HepG2 (cell line): ENCODE results near the gene ARPC1B. TPM values are rescaled to one million over a fixed set of nuclear protein-coding genes. Genes with fewer than 3 reads are reported as not detected.
A peak's percentile ranks its signal among the peaks of the same experiment; 100 is the strongest.

Experiments used
- CC2D1A ChIP-seq: sonication (generic); formaldehyde crosslinking; IDR thresholded peaks from 2 replicates; pipeline ENCODE4 v1.8.1; 2023; ENCODE audit warnings: mild to moderate bottlenecking, missing genetic modification reagents
- KDM6A ChIP-seq: IDR thresholded peaks from 2 replicates; pipeline ENCODE4 v1.6.1; 2016; ENCODE audit warnings: low read depth
- MED8 ChIP-seq: sonication (generic); formaldehyde crosslinking; IDR thresholded peaks from 2 replicates; pipeline ENCODE4 v1.8.1; 2023; ENCODE audit warnings: mild to moderate bottlenecking, missing genetic modification reagents; ENCODE audit not compliant: insufficient replicate concordance
- MEIS2 ChIP-seq: sonication (generic); formaldehyde crosslinking; IDR thresholded peaks from 2 replicates; pipeline ENCODE4 v1.9.0; 2021; ENCODE audit warnings: mild to moderate bottlenecking, missing genetic modification reagents
- NCOA5 ChIP-seq: sonication (generic); formaldehyde crosslinking; IDR thresholded peaks from 2 replicates; pipeline ENCODE4 v1.4.0; 2020; ENCODE audit warnings: missing genetic modification reagents
- NFRKB ChIP-seq: fragments of 450-650 bp; IDR thresholded peaks from 2 replicates; pipeline ENCODE4 v1.6.1; 2017
- SATB2 ChIP-seq: sonication (generic); formaldehyde crosslinking; IDR thresholded peaks from 2 replicates; pipeline ENCODE4 v1.5.0; 2020; ENCODE audit warnings: missing genetic modification reagents
- ZNF33A ChIP-seq: sonication (generic); formaldehyde crosslinking; IDR thresholded peaks from 2 replicates; pipeline ENCODE4 v1.5.1; 2020; ENCODE audit warnings: missing genetic modification reagents, mild to moderate bottlenecking, moderate library complexity, borderline replicate concordance
- polyA plus RNA-seq, 8 experiments: library from polyadenylated mRNA; depleted of rRNA in 3 of 8; stranded (reverse) in 7 of 8; unstranded in 1 of 8; fragments of >200 nt; fragmentation: Illumina TruSeq in 4 of 8; extraction: Trizol in 4 of 8; gene quantifications; 2 replicates each; pipeline versions ENCODE4 v1.2.1 to v1.2.3, GENCODE V29; 2011 to 2016; ENCODE audit warnings: low read depth in 4 of 8, missing spikeins in 1 of 8, mixed read lengths in 1 of 8; ENCODE audit not compliant: insufficient read depth in 1 of 8
- total RNA-seq, 5 experiments: library from RNA; depleted of rRNA; stranded (reverse); fragments of >200 nt; fragmentation: Illumina TruSeq; extraction: Trizol; gene quantifications; 2 replicates each; pipeline ENCODE4 v1.2.3, GENCODE V29; 2016; ENCODE audit warnings: low read depth in 1 of 5
- TF ChIP-seq, protein P1 (sequence below): IDR thresholded peaks from 2 replicates; pipeline ENCODE4 v1.6.1; 2016; ENCODE audit warnings: missing compliant biosample characterization, missing genetic modification reagents, borderline replicate concordance
- TF ChIP-seq, protein P2 (sequence below): sonication (generic); formaldehyde crosslinking; IDR thresholded peaks from 2 replicates; pipeline ENCODE4 v1.8.0; 2022; ENCODE audit warnings: mild to moderate bottlenecking, missing genetic modification reagents
- TF ChIP-seq, protein P3 (sequence below): sonication (generic); formaldehyde crosslinking; IDR thresholded peaks from 2 replicates; pipeline ENCODE4 v1.5.0; 2020; ENCODE audit warnings: mild to moderate bottlenecking, missing genetic modification reagents
- TF ChIP-seq, protein P4 (sequence below): sonication (generic); formaldehyde crosslinking; conservative IDR thresholded peaks from 2 replicates; pipeline ENCODE4 v1.4.0; 2020; ENCODE audit warnings: missing genetic modification reagents
- TF ChIP-seq, protein P5 (sequence below): sonication (generic); formaldehyde crosslinking; IDR thresholded peaks from 2 replicates; pipeline ENCODE4 v1.5.0; 2020; ENCODE audit warnings: missing genetic modification reagents, mild to moderate bottlenecking, borderline replicate concordance
- TF ChIP-seq, protein P6 (sequence below): sonication (generic); formaldehyde crosslinking; IDR thresholded peaks from 2 replicates; pipeline ENCODE4 v1.4.0; 2020; ENCODE audit warnings: missing genetic modification reagents

Gene ARPC1B
- total and polyA plus RNA-seq, 2 of the 13 experiments (the other 11 are each of a cell fraction or from before 2014, with no cell fraction given), result 72.9 to 89.1 TPM

DNA sequence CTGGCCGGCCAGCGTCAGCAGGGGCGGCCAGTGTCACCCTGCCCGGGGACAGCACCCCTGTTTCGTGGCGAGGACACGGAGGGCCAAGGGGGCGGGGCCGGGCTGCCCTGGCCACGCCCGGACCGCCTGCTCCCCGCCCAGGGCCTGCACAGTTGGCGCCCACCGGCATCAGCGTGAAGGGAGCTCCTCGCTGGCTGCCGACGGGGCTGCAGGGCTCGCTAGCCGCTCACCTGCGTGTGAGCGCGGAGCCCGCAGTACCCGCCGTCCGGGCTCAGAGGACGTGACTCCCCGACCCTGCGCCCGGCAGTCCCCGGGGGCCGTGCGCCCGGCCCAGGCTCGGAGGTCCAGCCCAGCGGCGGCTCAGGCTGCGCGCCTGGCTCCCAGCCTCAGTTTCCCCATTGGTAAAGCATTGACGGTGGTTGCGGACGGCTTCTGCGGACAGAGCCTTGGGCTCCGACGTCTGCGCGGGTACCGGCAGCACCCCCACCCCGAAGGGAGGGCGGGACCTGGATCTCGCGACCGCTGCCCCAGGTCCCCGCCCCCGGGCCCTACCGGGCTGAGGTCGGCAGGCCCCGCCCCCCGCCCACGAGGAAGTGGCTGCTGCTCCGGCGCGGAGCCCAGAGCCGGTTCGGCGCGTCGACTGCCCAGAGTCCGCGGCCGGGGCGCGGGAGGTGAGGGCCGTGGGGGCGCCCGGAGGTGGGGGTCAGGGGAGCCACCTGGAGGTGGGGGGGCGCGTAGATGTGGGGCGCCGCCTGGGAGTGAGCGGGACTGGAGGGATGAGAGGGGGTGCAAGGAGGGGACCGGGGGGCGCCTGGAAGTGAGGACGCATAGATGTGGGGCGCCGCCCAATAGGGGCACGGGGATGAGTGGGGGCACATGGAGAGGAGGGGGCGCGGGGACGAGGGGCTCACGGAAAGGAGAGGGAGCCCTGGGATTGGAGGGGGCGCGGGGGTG is at the start of gene ARPC1B (continued):
- TF ChIP-seq, protein P1, sequence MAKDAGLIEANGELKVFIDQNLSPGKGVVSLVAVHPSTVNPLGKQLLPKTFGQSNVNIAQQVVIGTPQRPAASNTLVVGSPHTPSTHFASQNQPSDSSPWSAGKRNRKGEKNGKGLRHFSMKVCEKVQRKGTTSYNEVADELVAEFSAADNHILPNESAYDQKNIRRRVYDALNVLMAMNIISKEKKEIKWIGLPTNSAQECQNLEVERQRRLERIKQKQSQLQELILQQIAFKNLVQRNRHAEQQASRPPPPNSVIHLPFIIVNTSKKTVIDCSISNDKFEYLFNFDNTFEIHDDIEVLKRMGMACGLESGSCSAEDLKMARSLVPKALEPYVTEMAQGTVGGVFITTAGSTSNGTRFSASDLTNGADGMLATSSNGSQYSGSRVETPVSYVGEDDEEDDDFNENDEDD, result peak; percentile 40; the same call in 1 of the 2 replicates
- TF ChIP-seq SATB2 (CRISPR knock-in tag) (no peak), ZNF33A (no peak), NCOA5 (no peak), CC2D1A (CRISPR knock-in tag) (no peak), KDM6A (no peak), MED8 (CRISPR knock-in tag) (no peak), NFRKB (no peak), MEIS2 (CRISPR knock-in tag) (peak; percentile 31; the same call in 1 of the 2 replicates)
- TF ChIP-seq, protein P2, sequence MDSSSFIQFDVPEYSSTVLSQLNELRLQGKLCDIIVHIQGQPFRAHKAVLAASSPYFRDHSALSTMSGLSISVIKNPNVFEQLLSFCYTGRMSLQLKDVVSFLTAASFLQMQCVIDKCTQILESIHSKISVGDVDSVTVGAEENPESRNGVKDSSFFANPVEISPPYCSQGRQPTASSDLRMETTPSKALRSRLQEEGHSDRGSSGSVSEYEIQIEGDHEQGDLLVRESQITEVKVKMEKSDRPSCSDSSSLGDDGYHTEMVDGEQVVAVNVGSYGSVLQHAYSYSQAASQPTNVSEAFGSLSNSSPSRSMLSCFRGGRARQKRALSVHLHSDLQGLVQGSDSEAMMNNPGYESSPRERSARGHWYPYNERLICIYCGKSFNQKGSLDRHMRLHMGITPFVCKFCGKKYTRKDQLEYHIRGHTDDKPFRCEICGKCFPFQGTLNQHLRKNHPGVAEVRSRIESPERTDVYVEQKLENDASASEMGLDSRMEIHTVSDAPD (CRISPR knock-in tag), result no peak
- TF ChIP-seq, protein P3, sequence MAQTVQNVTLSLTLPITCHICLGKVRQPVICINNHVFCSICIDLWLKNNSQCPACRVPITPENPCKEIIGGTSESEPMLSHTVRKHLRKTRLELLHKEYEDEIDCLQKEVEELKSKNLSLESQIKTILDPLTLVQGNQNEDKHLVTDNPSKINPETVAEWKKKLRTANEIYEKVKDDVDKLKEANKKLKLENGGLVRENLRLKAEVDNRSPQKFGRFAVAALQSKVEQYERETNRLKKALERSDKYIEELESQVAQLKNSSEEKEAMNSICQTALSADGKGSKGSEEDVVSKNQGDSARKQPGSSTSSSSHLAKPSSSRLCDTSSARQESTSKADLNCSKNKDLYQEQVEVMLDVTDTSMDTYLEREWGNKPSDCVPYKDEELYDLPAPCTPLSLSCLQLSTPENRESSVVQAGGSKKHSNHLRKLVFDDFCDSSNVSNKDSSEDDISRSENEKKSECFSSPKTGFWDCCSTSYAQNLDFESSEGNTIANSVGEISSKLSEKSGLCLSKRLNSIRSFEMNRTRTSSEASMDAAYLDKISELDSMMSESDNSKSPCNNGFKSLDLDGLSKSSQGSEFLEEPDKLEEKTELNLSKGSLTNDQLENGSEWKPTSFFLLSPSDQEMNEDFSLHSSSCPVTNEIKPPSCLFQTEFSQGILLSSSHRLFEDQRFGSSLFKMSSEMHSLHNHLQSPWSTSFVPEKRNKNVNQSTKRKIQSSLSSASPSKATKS (CRISPR knock-in tag), result no peak
- TF ChIP-seq, protein P4, sequence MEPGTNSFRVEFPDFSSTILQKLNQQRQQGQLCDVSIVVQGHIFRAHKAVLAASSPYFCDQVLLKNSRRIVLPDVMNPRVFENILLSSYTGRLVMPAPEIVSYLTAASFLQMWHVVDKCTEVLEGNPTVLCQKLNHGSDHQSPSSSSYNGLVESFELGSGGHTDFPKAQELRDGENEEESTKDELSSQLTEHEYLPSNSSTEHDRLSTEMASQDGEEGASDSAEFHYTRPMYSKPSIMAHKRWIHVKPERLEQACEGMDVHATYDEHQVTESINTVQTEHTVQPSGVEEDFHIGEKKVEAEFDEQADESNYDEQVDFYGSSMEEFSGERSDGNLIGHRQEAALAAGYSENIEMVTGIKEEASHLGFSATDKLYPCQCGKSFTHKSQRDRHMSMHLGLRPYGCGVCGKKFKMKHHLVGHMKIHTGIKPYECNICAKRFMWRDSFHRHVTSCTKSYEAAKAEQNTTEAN (CRISPR knock-in tag), result no peak
- TF ChIP-seq, protein P5, sequence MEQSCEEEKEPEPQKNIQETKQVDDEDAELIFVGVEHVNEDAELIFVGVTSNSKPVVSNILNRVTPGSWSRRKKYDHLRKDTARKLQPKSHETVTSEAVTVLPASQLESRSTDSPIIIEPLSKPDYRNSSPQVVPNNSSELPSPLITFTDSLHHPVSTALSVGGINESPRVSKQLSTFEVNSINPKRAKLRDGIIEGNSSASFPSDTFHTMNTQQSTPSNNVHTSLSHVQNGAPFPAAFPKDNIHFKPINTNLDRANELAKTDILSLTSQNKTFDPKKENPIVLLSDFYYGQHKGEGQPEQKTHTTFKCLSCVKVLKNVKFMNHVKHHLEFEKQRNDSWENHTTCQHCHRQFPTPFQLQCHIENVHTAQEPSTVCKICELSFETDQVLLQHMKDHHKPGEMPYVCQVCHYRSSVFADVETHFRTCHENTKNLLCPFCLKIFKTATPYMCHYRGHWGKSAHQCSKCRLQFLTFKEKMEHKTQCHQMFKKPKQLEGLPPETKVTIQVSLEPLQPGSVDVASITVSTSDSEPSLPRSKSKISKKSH (CRISPR knock-in tag), result no peak
- TF ChIP-seq, protein P6, sequence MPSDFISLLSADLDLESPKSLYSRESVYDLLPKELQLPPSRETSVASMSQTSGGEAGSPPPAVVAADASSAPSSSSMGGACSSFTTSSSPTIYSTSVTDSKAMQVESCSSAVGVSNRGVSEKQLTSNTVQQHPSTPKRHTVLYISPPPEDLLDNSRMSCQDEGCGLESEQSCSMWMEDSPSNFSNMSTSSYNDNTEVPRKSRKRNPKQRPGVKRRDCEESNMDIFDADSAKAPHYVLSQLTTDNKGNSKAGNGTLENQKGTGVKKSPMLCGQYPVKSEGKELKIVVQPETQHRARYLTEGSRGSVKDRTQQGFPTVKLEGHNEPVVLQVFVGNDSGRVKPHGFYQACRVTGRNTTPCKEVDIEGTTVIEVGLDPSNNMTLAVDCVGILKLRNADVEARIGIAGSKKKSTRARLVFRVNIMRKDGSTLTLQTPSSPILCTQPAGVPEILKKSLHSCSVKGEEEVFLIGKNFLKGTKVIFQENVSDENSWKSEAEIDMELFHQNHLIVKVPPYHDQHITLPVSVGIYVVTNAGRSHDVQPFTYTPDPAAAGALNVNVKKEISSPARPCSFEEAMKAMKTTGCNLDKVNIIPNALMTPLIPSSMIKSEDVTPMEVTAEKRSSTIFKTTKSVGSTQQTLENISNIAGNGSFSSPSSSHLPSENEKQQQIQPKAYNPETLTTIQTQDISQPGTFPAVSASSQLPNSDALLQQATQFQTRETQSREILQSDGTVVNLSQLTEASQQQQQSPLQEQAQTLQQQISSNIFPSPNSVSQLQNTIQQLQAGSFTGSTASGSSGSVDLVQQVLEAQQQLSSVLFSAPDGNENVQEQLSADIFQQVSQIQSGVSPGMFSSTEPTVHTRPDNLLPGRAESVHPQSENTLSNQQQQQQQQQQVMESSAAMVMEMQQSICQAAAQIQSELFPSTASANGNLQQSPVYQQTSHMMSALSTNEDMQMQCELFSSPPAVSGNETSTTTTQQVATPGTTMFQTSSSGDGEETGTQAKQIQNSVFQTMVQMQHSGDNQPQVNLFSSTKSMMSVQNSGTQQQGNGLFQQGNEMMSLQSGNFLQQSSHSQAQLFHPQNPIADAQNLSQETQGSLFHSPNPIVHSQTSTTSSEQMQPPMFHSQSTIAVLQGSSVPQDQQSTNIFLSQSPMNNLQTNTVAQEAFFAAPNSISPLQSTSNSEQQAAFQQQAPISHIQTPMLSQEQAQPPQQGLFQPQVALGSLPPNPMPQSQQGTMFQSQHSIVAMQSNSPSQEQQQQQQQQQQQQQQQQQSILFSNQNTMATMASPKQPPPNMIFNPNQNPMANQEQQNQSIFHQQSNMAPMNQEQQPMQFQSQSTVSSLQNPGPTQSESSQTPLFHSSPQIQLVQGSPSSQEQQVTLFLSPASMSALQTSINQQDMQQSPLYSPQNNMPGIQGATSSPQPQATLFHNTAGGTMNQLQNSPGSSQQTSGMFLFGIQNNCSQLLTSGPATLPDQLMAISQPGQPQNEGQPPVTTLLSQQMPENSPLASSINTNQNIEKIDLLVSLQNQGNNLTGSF (CRISPR knock-in tag), result no peak
